ENCODE measurements around the gene CPO.

Gene CPO

DNA sequence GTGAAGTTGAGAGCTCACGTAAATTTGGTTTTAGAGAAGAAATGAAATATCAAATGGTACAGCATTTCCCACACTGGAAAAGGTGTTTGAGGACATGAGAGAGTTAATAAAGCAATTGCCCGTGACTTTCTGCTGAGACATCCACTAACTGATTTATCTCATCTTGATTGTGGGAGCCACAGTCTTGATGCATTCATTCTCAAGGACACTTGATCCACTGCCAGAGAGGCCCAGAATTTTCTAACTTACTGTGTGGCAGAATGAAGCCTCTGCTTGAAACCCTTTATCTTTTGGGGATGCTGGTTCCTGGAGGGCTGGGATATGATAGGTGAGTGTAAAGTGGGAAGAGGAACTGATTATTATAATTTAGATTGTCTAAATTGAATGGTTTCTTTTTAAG lies at the start of gene CPO:
CPO (plus strand) TSS at position 179 of the 400 bp plus-strand sequence; CDS start at position 261, 82 bp downstream.
- Histone ChIP-seq H3K9me3 (ENCODE audit: control insufficient read depth in 1 of 2, low read length in 2 of 2) (no peaks in the 10 kb centered on the region), H3K27ac (ENCODE audit: low read length) (no peak within 1 kb of the TSS), H3K27me3 (ENCODE audit: low read depth, low read length) (no peaks in the 10 kb centered on the region), H3K4me3 (ENCODE audit: low read depth in 1 of 2, low read length in 2 of 2) (no peak within 1 kb of the TSS), H3K36me3 (ENCODE audit: control insufficient read depth in 1 of 2, insufficient read depth in 2 of 2, low read length in 2 of 2) (no peaks in the 10 kb centered on the region), H3K4me1 (ENCODE audit: control insufficient read depth in 1 of 2, insufficient read depth in 2 of 2, low read length in 2 of 2) (peaks cover 0 to 4% of the 10 kb centered on the region in 2 donors)

GRCh38 chr2:206890179-206890578 lies 49.1 kb upstream of the CPO start:
- no peaks in the 10 kb centered on the region for H3K36me3 ChIP-seq (ENCODE audit: control insufficient read depth in 1 of 2, insufficient read depth in 2 of 2, low read length in 2 of 2)
- H3K4me1 ChIP-seq (ENCODE audit: control insufficient read depth in 1 of 2, insufficient read depth in 2 of 2, low read length in 2 of 2): no peaks in the 10 kb centered on the region
- H3K4me3 ChIP-seq (ENCODE audit: low read depth in 1 of 2, low read length in 2 of 2): no peak overlapping the region
- no peak overlapping the region for H3K27ac ChIP-seq (ENCODE audit: low read length)
- H3K27me3 ChIP-seq (ENCODE audit: low read depth, low read length): no peaks in the 10 kb centered on the region
- no peaks in the 10 kb centered on the region for H3K9me3 ChIP-seq (ENCODE audit: control insufficient read depth in 1 of 2, low read length in 2 of 2)

- Histone ChIP-seq H3K9me3 (ENCODE audit: control insufficient read depth in 1 of 2, low read length in 2 of 2) (no peaks in the 10 kb centered on the region), H3K27ac (ENCODE audit: low read length) (no peak overlapping the region), H3K27me3 (ENCODE audit: low read depth, low read length) (no peaks in the 10 kb centered on the region), H3K4me3 (ENCODE audit: low read depth in 1 of 2, low read length in 2 of 2) (no peak overlapping the region), H3K36me3 (ENCODE audit: control insufficient read depth in 1 of 2, insufficient read depth in 2 of 2, low read length in 2 of 2) (no peaks in the 10 kb centered on the region), H3K4me1 (ENCODE audit: control insufficient read depth in 1 of 2, insufficient read depth in 2 of 2, low read length in 2 of 2) (no peaks in the 10 kb centered on the region)
Observed at GRCh38 chr2:206890926-206891325, 48.4 kb upstream of the CPO start.

DNA sequence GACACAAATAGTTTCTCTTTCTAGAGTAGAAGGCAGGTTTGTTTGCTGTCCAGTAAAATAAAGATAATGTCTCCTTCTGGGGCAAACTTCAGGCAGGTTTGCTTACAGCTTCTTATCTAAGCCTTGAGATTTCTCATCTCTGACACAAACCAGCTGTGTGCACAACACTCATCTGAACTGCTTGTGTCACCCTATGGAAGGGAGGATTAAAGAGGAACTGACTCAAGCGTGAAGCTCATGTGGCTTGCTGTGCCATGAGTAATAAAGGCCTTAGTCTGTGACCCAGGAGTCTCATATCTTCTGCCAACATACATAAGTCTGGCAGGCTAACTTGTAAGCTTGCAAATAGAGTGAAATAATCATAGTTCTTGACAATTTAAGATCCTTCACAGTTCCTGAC lies 24.2 kb upstream of the CPO start:
- no peak overlapping the region for H3K27ac ChIP-seq (ENCODE audit: low read length)
- H3K36me3 ChIP-seq (ENCODE audit: control insufficient read depth in 1 of 2, insufficient read depth in 2 of 2, low read length in 2 of 2): no peaks in the 10 kb centered on the region
- no peaks in the 10 kb centered on the region for H3K27me3 ChIP-seq (ENCODE audit: low read depth, low read length)
- no peaks in the 10 kb centered on the region for H3K9me3 ChIP-seq (ENCODE audit: control insufficient read depth in 1 of 2, low read length in 2 of 2)
- no peaks in the 10 kb centered on the region for H3K4me1 ChIP-seq (ENCODE audit: control insufficient read depth in 1 of 2, insufficient read depth in 2 of 2, low read length in 2 of 2)
- H3K4me3 ChIP-seq (ENCODE audit: low read depth in 1 of 2, low read length in 2 of 2): no peak overlapping the region

DNA sequence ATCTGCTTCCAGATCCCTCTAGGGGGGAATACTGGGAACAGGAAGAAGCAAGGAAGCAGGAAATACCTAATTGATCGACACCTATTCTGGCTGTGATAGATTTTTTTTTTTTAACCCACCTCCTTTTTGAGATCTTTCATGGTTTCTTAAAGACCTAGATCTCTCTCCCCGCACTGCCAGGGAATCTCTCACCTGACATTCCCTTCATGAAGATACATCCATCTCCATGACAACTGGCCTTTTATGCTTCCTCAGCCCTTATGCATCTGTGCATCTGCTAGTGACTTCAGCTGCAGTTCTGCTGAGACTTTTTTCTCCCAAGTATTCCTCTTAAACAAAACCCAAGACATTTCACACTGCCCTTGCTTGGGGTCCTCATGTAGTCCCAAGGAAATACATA lies 21.1 kb upstream of the CPO start:
- no peak overlapping the region for H3K27ac ChIP-seq (ENCODE audit: low read length)
- no peaks in the 10 kb centered on the region for H3K27me3 ChIP-seq (ENCODE audit: low read depth, low read length)
- H3K9me3 ChIP-seq (ENCODE audit: control insufficient read depth in 1 of 2, low read length in 2 of 2): no peaks in the 10 kb centered on the region
- H3K4me3 ChIP-seq (ENCODE audit: low read depth in 1 of 2, low read length in 2 of 2): no peak overlapping the region
- no peaks in the 10 kb centered on the region for H3K36me3 ChIP-seq (ENCODE audit: control insufficient read depth in 1 of 2, insufficient read depth in 2 of 2, low read length in 2 of 2)
- H3K4me1 ChIP-seq (ENCODE audit: control insufficient read depth in 1 of 2, insufficient read depth in 2 of 2, low read length in 2 of 2): no peaks in the 10 kb centered on the region

- Histone ChIP-seq H3K27ac (ENCODE audit: low read length) (no peak overlapping the region), H3K4me3 (ENCODE audit: low read depth in 1 of 2, low read length in 2 of 2) (no peak overlapping the region), H3K9me3 (ENCODE audit: control insufficient read depth in 1 of 2, low read length in 2 of 2) (no peaks in the 10 kb centered on the region), H3K27me3 (ENCODE audit: low read depth, low read length) (no peaks in the 10 kb centered on the region), H3K4me1 (ENCODE audit: control insufficient read depth in 1 of 2, insufficient read depth in 2 of 2, low read length in 2 of 2) (no peaks in the 10 kb centered on the region), H3K36me3 (ENCODE audit: control insufficient read depth in 1 of 2, insufficient read depth in 2 of 2, low read length in 2 of 2) (no peaks in the 10 kb centered on the region)
Observed at GRCh38 chr2:206920310-206920709, 19.0 kb upstream of the CPO start.

- H3K4me3 ChIP-seq (ENCODE audit: low read depth in 1 of 2, low read length in 2 of 2): no peak overlapping the region
- no peak overlapping the region for H3K27ac ChIP-seq (ENCODE audit: low read length)
- no peaks in the 10 kb centered on the region for H3K27me3 ChIP-seq (ENCODE audit: low read depth, low read length)
- H3K4me1 ChIP-seq (ENCODE audit: control insufficient read depth in 1 of 2, insufficient read depth in 2 of 2, low read length in 2 of 2): no peaks in the 10 kb centered on the region
- H3K9me3 ChIP-seq (ENCODE audit: control insufficient read depth in 1 of 2, low read length in 2 of 2): no peaks in the 10 kb centered on the region
- peaks cover 0 to 2% of the 10 kb centered on the region in 2 donors for H3K36me3 ChIP-seq (ENCODE audit: control insufficient read depth in 1 of 2, insufficient read depth in 2 of 2, low read length in 2 of 2)
Observed at GRCh38 chr2:206920951-206921350, 18.4 kb upstream of the CPO start.

- Histone ChIP-seq H3K4me3 (ENCODE audit: low read depth in 1 of 2, low read length in 2 of 2) (no peak overlapping the region), H3K27ac (ENCODE audit: low read length) (no peak overlapping the region), H3K9me3 (ENCODE audit: control insufficient read depth in 1 of 2, low read length in 2 of 2) (no peaks in the 10 kb centered on the region), H3K27me3 (ENCODE audit: low read depth, low read length) (no peaks in the 10 kb centered on the region), H3K36me3 (ENCODE audit: control insufficient read depth in 1 of 2, insufficient read depth in 2 of 2, low read length in 2 of 2) (peaks cover 0 to 3% of the 10 kb centered on the region in 2 donors), H3K4me1 (ENCODE audit: control insufficient read depth in 1 of 2, insufficient read depth in 2 of 2, low read length in 2 of 2) (no peaks in the 10 kb centered on the region)
Observed at GRCh38 chr2:206921529-206921928, 17.8 kb upstream of the CPO start.

GRCh38 chr2:206935991-206936842 lies 3.1 kb upstream of the CPO start:
- Histone ChIP-seq H3K9me3 (ENCODE audit: control insufficient read depth in 1 of 2, low read length in 2 of 2) (no peaks in the 10 kb centered on the region), H3K27ac (ENCODE audit: low read length) (no peak overlapping the region), H3K27me3 (ENCODE audit: low read depth, low read length) (no peaks in the 10 kb centered on the region), H3K4me1 (ENCODE audit: control insufficient read depth in 1 of 2, insufficient read depth in 2 of 2, low read length in 2 of 2) (peaks cover 0 to 4% of the 10 kb centered on the region in 2 donors), H3K36me3 (ENCODE audit: control insufficient read depth in 1 of 2, insufficient read depth in 2 of 2, low read length in 2 of 2) (no peaks in the 10 kb centered on the region), H3K4me3 (ENCODE audit: low read depth in 1 of 2, low read length in 2 of 2) (no peak overlapping the region)

- Histone ChIP-seq H3K4me1 (ENCODE audit: control insufficient read depth in 1 of 2, insufficient read depth in 2 of 2, low read length in 2 of 2) (peaks cover 0 to 4% of the 10 kb centered on the region in 2 donors), H3K9me3 (ENCODE audit: control insufficient read depth in 1 of 2, low read length in 2 of 2) (no peaks in the 10 kb centered on the region), H3K36me3 (ENCODE audit: control insufficient read depth in 1 of 2, insufficient read depth in 2 of 2, low read length in 2 of 2) (no peaks in the 10 kb centered on the region), H3K27me3 (ENCODE audit: low read depth, low read length) (no peaks in the 10 kb centered on the region), H3K4me3 (ENCODE audit: low read depth in 1 of 2, low read length in 2 of 2) (no peak overlapping the region), H3K27ac (ENCODE audit: low read length) (no peak overlapping the region)
Observed at GRCh38 chr2:206936843-206937230, 2.5 kb upstream of the CPO start.

GRCh38 chr2:206937555-206937954 lies 1.8 kb upstream of the CPO start:
- H3K4me1 ChIP-seq (ENCODE audit: control insufficient read depth in 1 of 2, insufficient read depth in 2 of 2, low read length in 2 of 2): peaks cover 0 to 4% of the 10 kb centered on the region in 2 donors
- no peak overlapping the region for H3K4me3 ChIP-seq (ENCODE audit: low read depth in 1 of 2, low read length in 2 of 2)
- H3K36me3 ChIP-seq (ENCODE audit: control insufficient read depth in 1 of 2, insufficient read depth in 2 of 2, low read length in 2 of 2): no peaks in the 10 kb centered on the region
- H3K27me3 ChIP-seq (ENCODE audit: low read depth, low read length): no peaks in the 10 kb centered on the region
- no peaks in the 10 kb centered on the region for H3K9me3 ChIP-seq (ENCODE audit: control insufficient read depth in 1 of 2, low read length in 2 of 2)
- H3K27ac ChIP-seq (ENCODE audit: low read length): no peak overlapping the region

- Histone ChIP-seq H3K4me3 (ENCODE audit: low read depth in 1 of 2, low read length in 2 of 2) (no peak overlapping the region), H3K27ac (ENCODE audit: low read length) (no peak overlapping the region), H3K27me3 (ENCODE audit: low read depth, low read length) (no peaks in the 10 kb centered on the region), H3K4me1 (ENCODE audit: control insufficient read depth in 1 of 2, insufficient read depth in 2 of 2, low read length in 2 of 2) (peaks cover 0 to 4% of the 10 kb centered on the region in 2 donors), H3K36me3 (ENCODE audit: control insufficient read depth in 1 of 2, insufficient read depth in 2 of 2, low read length in 2 of 2) (no peaks in the 10 kb centered on the region), H3K9me3 (ENCODE audit: control insufficient read depth in 1 of 2, low read length in 2 of 2) (no peaks in the 10 kb centered on the region)
Observed at GRCh38 chr2:206940546-206940945, 1.2 kb downstream of the CPO start.

Measured in muscle layer of duodenum (tissue), 2 donors.